GM12801 (cell line): ENCODE measurements around the gene SEMA3C.

Source experiments
- CTCF ChIP-seq: IDR thresholded peaks from one replicate; pipeline ENCODE4 v1.5.1; 2011; ENCODE audit warnings: control low read depth; ENCODE audit not compliant: insufficient read length; ENCODE audit errors: extremely low read depth

SEMA3C gene

DNA sequence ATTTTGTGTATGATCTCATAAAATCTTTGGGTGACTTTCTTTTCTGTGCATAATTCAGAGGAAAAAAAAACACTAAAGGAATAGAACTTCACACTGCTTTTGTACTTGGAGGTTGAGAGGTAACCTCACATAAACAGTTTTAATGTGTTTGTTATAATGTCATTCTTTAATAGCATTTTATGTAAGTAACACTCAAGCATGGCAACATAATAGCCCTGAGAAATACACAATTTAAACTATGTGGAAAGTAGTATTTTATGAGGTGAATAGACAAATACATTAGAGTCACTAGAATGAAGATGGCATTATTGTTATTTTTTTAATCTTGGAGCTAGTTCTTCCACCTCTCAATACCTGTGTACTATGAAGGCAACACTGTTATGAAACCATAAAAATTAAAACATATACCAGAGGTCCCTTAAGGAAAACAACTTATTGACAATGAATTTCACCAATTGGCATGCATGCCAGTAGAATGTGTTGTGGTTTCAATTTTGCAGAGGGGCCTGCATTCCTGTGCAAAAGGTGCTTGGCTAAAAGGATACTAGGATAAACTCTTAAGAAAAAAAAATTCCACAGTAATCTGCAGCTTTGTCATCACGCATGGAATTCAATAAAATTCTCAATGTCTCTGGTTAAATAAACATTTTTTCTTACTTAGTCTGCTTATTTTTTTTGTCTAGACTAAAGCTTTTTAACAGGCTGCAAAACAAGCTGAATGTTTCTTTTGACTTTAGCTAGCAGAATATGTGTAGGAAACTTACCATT is 177.9 kb downstream of the SEMA3C start:
- TF ChIP-seq CTCF, result no peak

DNA sequence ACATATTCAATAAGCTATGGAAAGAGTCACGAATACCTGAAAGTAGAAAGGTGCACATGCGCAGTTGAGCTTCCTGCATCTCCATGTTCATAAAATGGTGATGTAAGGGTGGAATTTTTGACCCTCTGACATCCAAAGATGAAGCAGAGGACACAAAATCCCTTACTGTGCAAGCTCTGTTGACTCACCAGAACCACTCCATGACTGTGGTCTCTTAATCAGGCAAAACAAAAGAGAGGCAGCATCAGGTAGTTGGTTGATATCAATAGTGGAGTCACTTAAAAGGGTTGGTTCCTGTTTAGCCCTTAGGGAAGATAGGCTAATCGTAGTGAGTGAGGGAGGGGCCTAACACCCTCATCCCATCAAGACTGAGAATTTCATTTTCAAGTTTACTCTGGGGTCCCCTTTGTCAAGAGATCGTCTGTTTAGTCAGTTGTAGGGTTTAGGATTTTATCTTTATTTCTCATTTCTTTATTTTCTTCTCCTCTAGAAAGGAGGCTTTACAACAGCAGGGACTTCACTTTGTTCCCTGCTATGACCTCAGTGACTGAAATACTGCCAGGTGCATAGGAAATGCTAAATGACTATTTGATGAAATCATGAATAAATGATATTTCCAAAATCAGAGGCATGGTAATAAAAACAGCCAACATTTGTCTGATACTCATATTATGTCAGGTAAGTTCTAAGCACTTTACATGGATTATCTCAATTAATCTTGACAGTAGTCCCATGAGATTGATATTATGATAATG is 182.3 kb downstream of the SEMA3C start:
- TF ChIP-seq CTCF, result no peak

GRCh38 chr7:80735330-80735729 is 183.5 kb downstream of the SEMA3C start:
- TF ChIP-seq CTCF, result no peak

GRCh38 chr7:80734011-80734410 is 184.8 kb downstream of the SEMA3C start:
- no peak for TF ChIP-seq CTCF

DNA sequence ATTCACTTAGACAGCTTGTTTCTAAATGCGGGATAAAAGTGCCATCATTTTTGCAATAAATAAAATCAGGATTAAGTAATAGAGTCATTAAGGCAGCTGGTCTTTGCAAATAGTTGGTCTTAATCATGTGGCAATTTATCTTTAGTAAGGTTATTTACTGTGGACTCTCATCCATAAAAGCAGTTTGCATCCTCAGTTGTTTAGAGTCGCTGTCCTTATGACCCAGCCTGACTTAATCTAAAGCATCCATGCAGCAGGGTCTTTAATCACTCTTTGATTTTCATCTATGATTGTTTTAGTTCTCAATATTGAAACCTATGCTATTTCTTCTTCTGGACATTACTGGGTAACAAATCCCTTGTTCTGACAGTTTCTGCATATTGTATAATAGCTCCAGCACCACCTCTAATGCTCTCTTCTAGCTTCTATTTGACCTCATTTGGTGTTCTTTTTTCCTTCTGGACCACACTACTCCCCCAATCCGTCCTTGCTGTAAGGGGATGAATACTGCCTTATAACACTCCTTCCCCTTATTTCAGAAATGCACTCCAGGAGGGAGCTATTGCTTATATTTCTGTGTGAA is 185.4 kb downstream of the SEMA3C start:
- TF ChIP-seq CTCF, result no peak

DNA sequence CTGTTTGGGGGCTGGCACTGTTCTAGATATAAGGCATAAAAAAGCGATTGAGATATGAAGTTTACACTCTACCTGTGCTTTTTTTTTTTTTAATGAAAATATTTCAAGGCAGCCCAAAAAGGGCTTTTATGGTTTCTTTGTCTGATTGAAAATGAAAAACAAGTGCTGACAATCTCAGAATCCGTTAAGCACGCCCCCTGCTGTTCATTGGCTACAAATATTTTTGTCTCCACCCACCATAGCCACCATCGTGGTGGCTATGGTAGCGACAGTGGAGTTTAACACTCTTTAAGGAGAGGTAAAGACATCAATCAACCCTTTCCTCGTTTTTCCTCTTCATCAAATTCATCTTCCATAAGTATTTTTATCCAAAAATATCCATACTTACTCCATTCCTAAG is 186.2 kb downstream of the SEMA3C start:
- no peak for TF ChIP-seq CTCF

GRCh38 chr7:80731281-80731680 is 187.6 kb downstream of the SEMA3C start:
- no peak for TF ChIP-seq CTCF
